Stomach (tissue), 19 donors: ENCODE results near the gene RAB6C. TPM values are rescaled to one million over a fixed set of nuclear protein-coding genes. Genes with fewer than 3 reads are reported as not detected.
"Not testable (repeated sequence)": the region's sequence is repeated elsewhere in the genome, so short reads cannot be mapped to it uniquely, and the experiment has no call there.

ENCODE experiments used
- DNase-seq, 2 donors: peaks; one replicate each; pipeline versions ENCODE4 v3.0.0 to v3.0.0-alpha.2; 2013 to 2019
- H3K27ac ChIP-seq, 5 donors: fragments of 200-600 bp in 4 of 5; sonication (generic) in 4 of 5; one replicate each; pipeline ENCODE4 v1.5.1; 2013 to 2019; ENCODE audit warnings: mild to moderate bottlenecking in 1 of 5, moderate library complexity in 1 of 5
- H3K27me3 ChIP-seq, 3 donors: fragments of 200-600 bp; sonication (generic); one replicate each; pipeline ENCODE4 v1.5.1; 2017 to 2019; ENCODE audit warnings: mixed run types in 1 of 3
- H3K36me3 ChIP-seq, 4 donors: fragments of 200-600 bp; sonication (generic); 1 replicate in 3 of 4; 2 replicates in 1 of 4; pipeline ENCODE4 v1.5.1; 2016 to 2019
- H3K4me1 ChIP-seq, 4 donors: fragments of 200-600 bp; sonication (generic); one replicate each; pipeline ENCODE4 v1.5.1; 2016 to 2019
- H3K4me3 ChIP-seq, 4 donors: fragments of 200-600 bp; sonication (generic) in 3 of 4; one replicate each; pipeline ENCODE4 v1.5.1; 2016 to 2019; ENCODE audit warnings: mild to moderate bottlenecking in 1 of 4
- H3K9me3 ChIP-seq, 4 donors: fragments of 200-600 bp; sonication (generic); one replicate each; pipeline ENCODE4 v1.5.1; 2016 to 2019
- EP300 ChIP-seq: sonication (generic); formaldehyde crosslinking; IDR thresholded peaks from one replicate; pipeline ENCODE4 v1.6.1; 2017; ENCODE audit warnings: antibody characterized with exemption
- POLR2A ChIP-seq, 4 donors: fragments of 450-650 bp; IDR thresholded peaks; one replicate each; pipeline ENCODE4 v1.6.1; 2016; ENCODE audit warnings: antibody characterized with exemption in 4 of 4, control low read depth in 2 of 4, mild to moderate bottlenecking in 1 of 4, moderate library complexity in 1 of 4
- POLR2AphosphoS5 ChIP-seq, 3 donors: sonication (generic); formaldehyde crosslinking; IDR thresholded peaks; one replicate each; pipeline ENCODE4 v1.6.1; 2016; ENCODE audit warnings: antibody characterized with exemption in 3 of 3
- WGBS, 5 donors: extraction: QIAGEN DNeasy Blood & Tissue Kit in 3 of 5; methylation state at CpG; one replicate each; pipeline versions ENCODE4 v1.1.5 to v1.1.7; 2013 to 2018; 5-methylcytosine and 5-hydroxymethylcytosine counted together
- intact Hi-C: fragments of 100-400 bp; cut with DNase I; formaldehyde crosslinking; loops from one replicate; pipeline ENCODE4 v1.15.1; 2023; ENCODE audit warnings: low total_unique reads
- long read RNA-seq, 10 donors: transcript quantifications; one replicate each; lab custom pipeline, GENCODE V29; 2026
- polyA plus RNA-seq, 3 donors: library from polyadenylated mRNA; stranded (reverse); fragments of 200-250 nt; gene quantifications; one replicate each; pipeline ENCODE4 v1.2.3, GENCODE V29; 2013
- total RNA-seq, 5 donors: library from RNA; depleted of rRNA; stranded (reverse); fragments of >200 nt; gene quantifications; one replicate each; pipeline versions ENCODE4 v1.1.0 to v1.2.3, GENCODE V29; 2014 to 2016
- TF ChIP-seq, protein P1 (sequence below), 7 experiments: fragments of 450-650 bp in 4 of 7; fragments of 200-600 bp in 3 of 7; sonication (generic) in 3 of 7; IDR thresholded peaks; one replicate each; pipeline ENCODE4 v1.5.1; 2016 to 2019; ENCODE audit warnings: antibody characterized with exemption in 7 of 7, control low read depth in 2 of 7, mild to moderate bottlenecking in 1 of 7
- donor health status: healthy with polysubstance abuse.
- donor health status: Bipolar disorder and iron deficiency.
- donor health status: healthy.

Gene RAB6C
- total RNA-seq (under 1 TPM in 1 of 5 donors, not detected in 4; 0.18 TPM), polyA plus RNA-seq (not detected)
- long read RNA-seq, donor 1, partial matches to known transcripts: 0 of 1 reads
- long read RNA-seq, donor 1, other reads (novel, unspliced or antisense): 0 of 1 reads
- long read RNA-seq, donor 2: 0 reads
- long read RNA-seq, donor 3: 0 reads
- long read RNA-seq, donor 4: 0 reads
- long read RNA-seq, donor 5, partial matches to known transcripts: 0 of 1 reads
- long read RNA-seq, donor 5, other reads (novel, unspliced or antisense): 0 of 1 reads
- long read RNA-seq, donor 6: 0 reads
- long read RNA-seq, donor 7, partial matches to known transcripts: 0 of 2 reads
- long read RNA-seq, donor 7, other reads (novel, unspliced or antisense): 0 of 2 reads
- long read RNA-seq, donor 8: 0 reads
- long read RNA-seq, donor 9, partial matches to known transcripts: 0 of 1 reads
- long read RNA-seq, donor 9, other reads (novel, unspliced or antisense): 0 of 1 reads
- long read RNA-seq, donor 10: 0 reads

DNA sequence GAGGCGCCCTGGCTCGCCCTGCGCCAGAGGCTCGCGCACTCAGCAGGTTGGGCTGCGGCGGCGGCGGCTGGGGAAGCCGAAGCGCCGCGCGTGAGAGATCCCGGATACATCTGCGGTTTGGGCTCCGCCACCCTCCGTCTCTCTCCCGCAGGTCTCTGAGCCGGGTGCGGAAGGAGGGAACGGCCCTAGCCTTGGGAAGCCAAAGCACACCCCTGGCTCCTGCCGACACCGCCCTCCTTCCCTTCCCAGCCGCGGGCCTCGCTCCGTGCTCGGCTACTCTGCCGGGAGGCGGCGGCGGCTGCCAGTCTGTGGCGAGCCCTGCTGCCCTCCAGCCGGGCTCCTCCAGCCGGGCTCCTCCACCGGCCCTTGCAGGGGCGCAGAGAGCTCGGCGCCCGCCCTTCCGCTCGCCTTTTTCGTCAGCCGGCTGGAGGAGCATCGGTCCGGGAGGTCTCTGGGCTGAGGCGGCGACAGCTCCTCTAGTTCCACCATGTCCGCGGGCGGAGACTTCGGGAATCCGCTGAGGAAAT lies at the start of gene RAB6C:
Gene RAB6C (plus strand): TSS at position 38 of the 527 bp plus-strand sequence. CDS start 450 bp downstream, at position 488.
- WGBS, 5 donors: 2 to 8% (median 3%) methylated on average over 30 to 54 of the region's 54 CpGs
- H3K27ac ChIP-seq: peak within 1 kb of the TSS in 3 of 5 donors; percentile 25 to 72 (median 29)
- DNase-seq: peak in 1 of 2 donors; percentile 60
- intact Hi-C loops, H3K9me3 ChIP-seq, H3K36me3 ChIP-seq: not testable (repeated sequence)
- peak within 1 kb of the TSS; percentile 37 to 39 (median 38) for H3K4me3 ChIP-seq
- peaks cover 0 to 65% (median 18%) of the 10 kb centered on the region in 3 donors for H3K27me3 ChIP-seq
- peaks cover 0 to 11% (median 5%) of the 10 kb centered on the region in 4 donors for H3K4me1 ChIP-seq

- H3K27me3 ChIP-seq: peaks cover 0 to 60% (median 14%) of the 10 kb centered on the region in 3 donors
- intact Hi-C loops: no loop called here
- no peak overlapping the region for H3K4me3 ChIP-seq
- TF ChIP-seq EP300: no peak
- TF ChIP-seq, protein P1, sequence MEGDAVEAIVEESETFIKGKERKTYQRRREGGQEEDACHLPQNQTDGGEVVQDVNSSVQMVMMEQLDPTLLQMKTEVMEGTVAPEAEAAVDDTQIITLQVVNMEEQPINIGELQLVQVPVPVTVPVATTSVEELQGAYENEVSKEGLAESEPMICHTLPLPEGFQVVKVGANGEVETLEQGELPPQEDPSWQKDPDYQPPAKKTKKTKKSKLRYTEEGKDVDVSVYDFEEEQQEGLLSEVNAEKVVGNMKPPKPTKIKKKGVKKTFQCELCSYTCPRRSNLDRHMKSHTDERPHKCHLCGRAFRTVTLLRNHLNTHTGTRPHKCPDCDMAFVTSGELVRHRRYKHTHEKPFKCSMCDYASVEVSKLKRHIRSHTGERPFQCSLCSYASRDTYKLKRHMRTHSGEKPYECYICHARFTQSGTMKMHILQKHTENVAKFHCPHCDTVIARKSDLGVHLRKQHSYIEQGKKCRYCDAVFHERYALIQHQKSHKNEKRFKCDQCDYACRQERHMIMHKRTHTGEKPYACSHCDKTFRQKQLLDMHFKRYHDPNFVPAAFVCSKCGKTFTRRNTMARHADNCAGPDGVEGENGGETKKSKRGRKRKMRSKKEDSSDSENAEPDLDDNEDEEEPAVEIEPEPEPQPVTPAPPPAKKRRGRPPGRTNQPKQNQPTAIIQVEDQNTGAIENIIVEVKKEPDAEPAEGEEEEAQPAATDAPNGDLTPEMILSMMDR (IDR thresholded peaks at IDR 0.05): no peak
- no peak for TF ChIP-seq POLR2AphosphoS5 (IDR thresholded peaks at IDR 0.05)
- no peak for TF ChIP-seq POLR2A (IDR thresholded peaks at IDR 0.05)
- H3K4me1 ChIP-seq: peaks cover 0 to 6% (median 3%) of the 10 kb centered on the region in 4 donors
- 55 to 59% (median 59%) methylated on average over 6 of the region's 6 CpGs for WGBS, 5 donors
- H3K27ac ChIP-seq: no peak overlapping the region
- no peaks in the 10 kb centered on the region for H3K9me3 ChIP-seq
- no peaks in the 10 kb centered on the region for H3K36me3 ChIP-seq
- DNase-seq: no peak
These were observed 49.0 kb upstream of the RAB6C start for GRCh38 chr2:129930451-129930850.

DNA sequence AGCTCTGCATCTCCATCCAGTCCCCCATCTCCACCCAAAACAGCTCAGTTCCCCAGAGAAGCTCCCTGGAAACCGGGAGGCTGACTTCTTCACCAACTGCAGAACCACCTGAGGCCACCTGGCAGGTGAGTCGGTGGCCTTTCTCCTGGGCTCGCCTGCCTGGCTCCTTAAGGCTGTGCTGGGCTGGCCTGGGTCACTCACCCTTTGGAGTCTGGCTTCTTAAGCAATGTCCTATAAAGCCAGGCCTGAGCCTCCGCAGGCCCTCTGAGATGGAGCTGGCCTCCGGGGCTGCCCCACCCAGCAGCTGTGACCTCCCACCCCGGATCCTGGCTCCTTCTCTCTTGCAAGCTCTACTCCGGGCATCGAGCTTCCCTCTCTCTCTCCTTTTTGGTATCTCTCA lies 46.1 kb upstream of the RAB6C start:
- H3K4me3 ChIP-seq, H3K9me3 ChIP-seq, DNase-seq, H3K36me3 ChIP-seq, H3K27ac ChIP-seq, H3K4me1 ChIP-seq, intact Hi-C loops: not testable (repeated sequence)
- WGBS, 5 donors: 28 to 41% (median 38%) methylated on average over 8 of the region's 8 CpGs
- H3K27me3 ChIP-seq: peaks cover 0 to 74% (median 14%) of the 10 kb centered on the region in 3 donors

GRCh38 chr2:129934044-129934822 lies 45.2 kb upstream of the RAB6C start:
- peak overlapping the region in 1 of 4 donors; percentile 16 for H3K4me3 ChIP-seq
- H3K9me3 ChIP-seq: no peaks in the 10 kb centered on the region
- peaks cover 0 to 80% (median 14%) of the 10 kb centered on the region in 3 donors for H3K27me3 ChIP-seq
- peaks cover 0 to 6% (median 3%) of the 10 kb centered on the region in 4 donors for H3K4me1 ChIP-seq
- WGBS, 5 donors: 6 to 10% (median 7%) methylated on average over 24 to 41 of the region's 41 CpGs
- DNase-seq: peak in 1 of 2 donors; percentile 22
- intact Hi-C loops: no loop called here
- TF ChIP-seq, protein P1 (IDR thresholded peaks at IDR 0.05): no peak
- no peak for TF ChIP-seq POLR2AphosphoS5 (IDR thresholded peaks at IDR 0.05)
- no peak for TF ChIP-seq POLR2A (IDR thresholded peaks at IDR 0.05)
- no peak for TF ChIP-seq EP300
- H3K27ac ChIP-seq: no peak overlapping the region
- H3K36me3 ChIP-seq: no peaks in the 10 kb centered on the region

DNA sequence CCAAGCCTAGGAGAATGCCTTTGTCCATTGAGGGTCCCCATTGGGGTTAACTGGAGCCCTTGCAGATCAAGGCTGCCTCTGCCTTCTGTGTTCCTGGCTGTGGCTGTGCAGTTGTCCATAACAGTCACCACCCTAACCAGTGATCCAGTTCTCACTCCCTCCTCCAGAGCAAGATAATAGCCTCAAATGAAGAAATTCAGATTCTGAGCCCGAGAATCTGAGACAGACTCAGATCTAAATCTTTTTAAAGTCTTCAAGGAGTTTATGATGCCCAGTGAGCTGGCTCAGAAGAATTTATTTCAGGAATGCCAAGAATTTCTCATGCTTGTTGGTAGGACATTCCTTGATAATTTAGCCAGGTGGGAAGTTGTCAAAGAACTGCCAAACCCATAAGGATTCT lies 44.3 kb upstream of the RAB6C start:
- no peak overlapping the region for H3K4me3 ChIP-seq
- 43 to 91% (median 50%) methylated on average over 1 of the region's 1 CpG for WGBS, 5 donors
- no peak overlapping the region for H3K27ac ChIP-seq
- TF ChIP-seq POLR2A (IDR thresholded peaks at IDR 0.05) (no peak), EP300 (no peak), POLR2AphosphoS5 (IDR thresholded peaks at IDR 0.05) (no peak)
- TF ChIP-seq, protein P1 (IDR thresholded peaks at IDR 0.05): no peak
- DNase-seq: no peak
- intact Hi-C loops: no loop called here
- no peaks in the 10 kb centered on the region for H3K36me3 ChIP-seq
- peaks cover 0 to 6% (median 3%) of the 10 kb centered on the region in 4 donors for H3K4me1 ChIP-seq
- H3K27me3 ChIP-seq: peaks cover 0 to 75% (median 14%) of the 10 kb centered on the region in 3 donors
- H3K9me3 ChIP-seq: no peaks in the 10 kb centered on the region
